ENCODE results near the gene OBP2A.

- TF ChIP-seq CTCF (conservative IDR thresholded peaks at IDR 0.05 in 1 of 2, IDR thresholded peaks at IDR 0.05 in 1 of 2; ENCODE audit: extremely low read depth in 1 of 2, insufficient read depth in 1 of 2, low read depth in 1 of 2, low read length in 2 of 2) = no peak
- no peak for TF ChIP-seq EZH2 (IDR thresholded peaks at IDR 0.05; ENCODE audit: borderline replicate concordance, low read length)
These were observed 46.3 kb downstream of the OBP2A start for GRCh38 chr9:135592331-135592590.

All from mammary epithelial cell (primary cell).